ENCODE data around the gene SLC39A7. TPM values are rescaled to one million over a fixed set of nuclear protein-coding genes. Genes with fewer than 3 reads are reported as not detected.

SLC39A7 gene
- total RNA-seq, 1 experiment from 2014 or later = 44.8 TPM

DNA sequence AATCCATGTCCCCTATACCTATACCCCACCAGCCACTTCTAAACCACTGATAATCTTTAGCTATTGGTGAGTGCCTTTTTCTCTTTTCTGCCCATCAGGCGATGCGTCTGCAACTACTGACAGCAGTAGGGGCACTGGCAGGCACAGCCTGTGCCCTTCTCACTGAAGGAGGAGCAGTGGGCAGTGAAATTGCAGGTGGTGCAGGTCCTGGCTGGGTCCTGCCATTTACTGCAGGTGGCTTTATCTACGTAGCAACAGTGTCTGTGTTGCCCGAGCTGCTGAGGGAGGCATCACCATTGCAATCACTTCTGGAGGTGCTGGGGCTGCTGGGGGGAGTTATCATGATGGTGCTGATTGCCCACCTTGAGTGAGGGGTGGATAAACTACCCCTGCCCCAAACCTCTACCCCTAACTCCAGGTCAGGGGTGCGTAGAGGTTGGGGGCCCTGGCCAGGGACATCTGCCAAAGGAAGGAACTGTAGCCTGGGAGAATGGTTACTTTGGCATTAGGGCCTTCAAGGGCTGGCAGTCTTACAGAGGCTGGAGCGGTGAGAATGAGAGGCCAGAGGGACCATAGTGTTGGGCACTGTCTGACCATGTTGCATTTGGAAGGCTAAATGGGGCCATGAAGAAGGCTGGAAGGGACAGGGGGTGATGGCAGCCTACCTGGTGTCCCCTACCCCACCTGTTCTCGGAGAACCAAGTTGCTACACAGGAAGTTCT is 2.9 kb downstream of the SLC39A7 start:
- no peak for DNase-seq (ENCODE audit: extremely low read depth, low read depth)

DNA sequence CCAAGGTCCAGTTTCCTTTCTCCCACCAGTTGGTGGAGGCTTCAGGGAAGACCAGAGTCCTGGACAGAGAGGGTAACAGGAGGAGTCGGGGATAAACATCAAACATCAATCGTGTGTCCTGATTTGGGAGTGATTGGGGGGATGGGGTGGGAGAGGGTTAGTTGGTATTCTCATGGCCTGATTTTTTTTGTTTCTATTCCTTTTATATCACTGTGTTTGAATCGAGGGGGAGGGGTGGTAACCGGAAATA is 3.4 kb downstream of the SLC39A7 start:
- no peak for DNase-seq (ENCODE audit: extremely low read depth, low read depth)

DNA sequence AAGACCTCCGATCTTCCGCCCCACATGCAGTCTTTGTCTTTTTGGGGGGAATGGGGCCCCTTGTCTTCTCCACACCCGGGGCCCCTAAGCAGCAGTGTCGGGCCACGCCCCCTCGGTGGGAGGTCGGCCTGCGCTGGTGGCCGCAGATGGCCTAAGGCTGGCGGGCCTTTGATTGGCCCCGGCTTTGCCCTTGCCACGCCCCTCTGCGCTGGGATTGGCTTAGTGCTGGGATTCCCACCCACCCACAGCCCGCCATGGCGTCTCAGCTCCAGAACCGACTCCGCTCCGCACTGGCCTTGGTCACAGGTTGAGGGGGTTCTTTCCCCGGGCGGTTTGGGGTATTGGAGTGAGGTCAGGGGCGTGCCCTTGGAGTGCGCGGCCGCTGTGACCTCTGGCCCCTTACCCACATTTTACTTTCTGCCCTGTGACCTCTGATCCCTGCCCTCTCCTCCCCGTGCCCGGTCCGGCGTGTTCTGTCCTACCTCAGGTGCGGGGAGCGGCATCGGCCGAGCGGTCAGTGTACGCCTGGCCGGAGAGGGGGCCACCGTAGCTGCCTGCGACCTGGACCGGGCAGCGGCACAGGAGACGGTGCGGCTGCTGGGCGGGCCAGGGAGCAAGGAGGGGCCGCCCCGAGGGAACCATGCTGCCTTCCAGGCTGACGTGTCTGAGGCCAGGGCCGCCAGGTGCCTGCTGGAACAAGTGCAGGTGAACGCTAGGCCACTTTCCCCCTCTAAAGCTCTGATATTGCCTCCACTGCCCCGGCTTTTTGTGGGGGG is 3.9 kb downstream of the SLC39A7 start, which contains the start of gene HSD17B8:
Gene HSD17B8 (plus strand): TSS at position 241 of the 776 bp plus-strand sequence. CDS start 14 bp downstream, at position 255.
- peak; percentile 86 for DNase-seq (ENCODE audit: extremely low read depth, low read depth)

DNA sequence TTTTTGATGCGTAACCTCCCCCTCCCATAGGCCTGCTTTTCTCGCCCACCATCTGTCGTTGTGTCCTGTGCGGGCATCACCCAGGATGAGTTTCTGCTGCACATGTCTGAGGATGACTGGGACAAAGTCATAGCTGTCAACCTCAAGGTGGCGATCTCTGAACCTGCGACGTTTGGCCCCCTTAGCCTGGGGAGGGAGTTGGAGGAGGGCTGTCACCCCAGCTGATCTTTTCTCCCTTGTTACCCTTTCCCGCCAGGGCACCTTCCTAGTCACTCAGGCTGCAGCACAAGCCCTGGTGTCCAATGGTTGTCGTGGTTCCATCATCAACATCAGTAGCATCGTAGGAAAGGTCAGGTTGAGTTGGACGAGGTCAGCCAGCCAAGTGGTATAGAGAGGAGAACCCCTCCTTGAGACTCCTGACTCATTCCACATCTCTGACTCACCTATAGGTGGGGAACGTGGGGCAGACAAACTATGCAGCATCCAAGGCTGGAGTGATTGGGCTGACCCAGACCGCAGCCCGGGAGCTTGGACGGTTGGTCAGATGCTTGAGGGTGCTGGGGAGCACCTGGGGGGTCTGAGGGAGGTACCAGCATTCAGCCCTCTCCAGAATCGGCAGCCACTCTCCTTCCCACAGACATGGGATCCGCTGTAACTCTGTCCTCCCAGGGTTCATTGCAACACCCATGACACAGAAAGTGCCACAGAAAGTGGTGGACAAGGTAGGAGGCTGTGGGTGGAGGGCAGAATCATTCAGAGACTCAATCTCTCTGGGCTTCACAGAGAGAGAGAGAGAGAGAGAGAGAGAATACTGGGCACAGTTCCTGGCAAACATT is 4.7 kb downstream of the SLC39A7 start:
- DNase-seq (ENCODE audit: extremely low read depth, low read depth) = no peak

GRCh38 chr6:33206027-33206863 is 5.6 kb downstream of the SLC39A7 start:
- no peak for DNase-seq (ENCODE audit: extremely low read depth, low read depth)

GRCh38 chr6:33206864-33207551 is 6.3 kb downstream of the SLC39A7 start:
- DNase-seq (ENCODE audit: extremely low read depth, low read depth) = no peak

DNA sequence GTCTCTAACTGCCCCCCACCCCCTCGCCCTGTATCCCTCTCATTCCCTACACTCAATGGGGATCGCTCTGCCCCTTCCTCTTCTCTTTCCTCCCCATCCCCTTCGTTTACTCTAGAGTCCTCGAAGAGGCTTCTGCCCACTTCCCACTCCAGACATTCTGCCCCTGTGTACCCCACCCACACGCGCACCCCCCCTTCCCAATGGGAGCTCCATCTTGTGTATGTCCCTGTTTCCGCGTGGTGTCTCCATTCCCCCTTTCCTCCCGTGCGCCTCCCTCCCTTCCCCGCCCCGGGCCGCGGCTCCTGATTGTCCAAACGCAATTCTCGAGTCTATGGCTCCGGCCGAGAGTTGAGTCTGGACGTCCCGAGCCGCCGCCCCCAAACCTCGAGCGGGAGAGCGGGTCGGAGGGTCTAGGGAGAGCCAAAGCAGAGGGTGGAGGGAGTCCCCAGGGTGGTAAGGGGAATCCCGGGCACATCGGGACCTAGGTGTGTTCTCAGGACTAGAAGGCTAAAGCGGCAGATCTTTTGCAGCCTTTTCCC is 7.0 kb downstream of the SLC39A7 start:
- DNase-seq (ENCODE audit: extremely low read depth, low read depth) = no peak

DNA sequence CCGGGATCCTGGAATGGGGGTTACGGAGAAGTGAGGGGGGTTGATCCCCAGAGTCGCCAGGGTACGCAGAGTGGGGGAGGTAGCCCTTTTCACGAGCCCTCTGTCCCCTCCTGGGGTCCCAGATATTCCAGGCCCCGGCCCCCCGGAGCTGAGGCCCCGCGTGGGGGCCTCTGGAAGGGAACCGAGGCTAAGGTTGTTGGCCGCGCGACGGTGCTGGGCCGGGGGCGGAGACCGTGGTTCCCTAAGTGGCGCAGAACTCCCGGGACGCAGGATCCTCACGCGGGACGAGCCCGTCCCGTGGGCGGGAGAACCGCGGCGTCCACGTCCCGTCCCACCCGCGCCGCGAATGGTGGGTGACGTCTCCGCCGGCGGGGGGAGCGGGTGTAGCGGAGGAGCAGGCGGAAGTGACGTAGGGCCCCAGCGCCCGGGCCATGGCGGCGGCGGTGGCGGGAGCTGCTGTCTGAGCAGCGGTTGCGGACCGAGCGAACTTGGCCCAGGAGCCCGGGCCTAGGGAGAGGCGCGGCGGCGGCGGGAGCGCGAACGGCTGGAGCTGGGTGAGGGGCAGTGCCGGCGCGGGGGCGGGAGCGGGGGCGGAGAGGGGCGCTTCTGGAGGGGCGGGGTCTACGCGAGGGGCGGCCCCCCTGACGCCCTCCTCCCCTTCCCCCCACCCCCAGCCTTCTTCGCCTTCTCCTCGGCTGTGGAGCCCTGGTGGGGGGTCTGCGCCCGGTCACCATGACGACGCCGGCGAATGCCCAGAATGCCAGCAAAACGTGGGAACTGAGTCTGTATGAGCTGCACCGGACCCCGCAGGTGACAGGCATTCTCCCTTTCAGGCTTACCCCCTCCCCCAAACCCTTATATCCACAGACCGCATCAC is 7.7 kb downstream of the SLC39A7 start, which contains the start of gene RING1:
Gene RING1 (plus strand): TSS at position 410 of the 877 bp plus-strand sequence. CDS start 323 bp downstream, at position 733.
- DNase-seq (ENCODE audit: extremely low read depth, low read depth) = peak; percentile 30

DNA sequence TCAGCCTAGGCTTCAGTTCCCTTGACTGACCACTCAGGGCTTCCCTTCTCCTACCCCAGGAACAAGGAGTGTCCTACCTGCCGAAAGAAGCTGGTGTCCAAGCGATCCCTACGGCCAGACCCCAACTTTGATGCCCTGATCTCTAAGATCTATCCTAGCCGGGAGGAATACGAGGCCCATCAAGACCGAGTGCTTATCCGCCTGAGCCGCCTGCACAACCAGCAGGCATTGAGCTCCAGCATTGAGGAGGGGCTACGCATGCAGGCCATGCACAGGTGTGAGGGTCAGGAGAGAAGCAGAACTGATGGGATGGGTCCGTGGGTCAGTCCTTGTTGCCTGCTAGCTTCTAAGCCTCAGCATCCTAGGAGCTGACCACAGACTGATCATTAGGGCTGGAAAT is 9.2 kb downstream of the SLC39A7 start:
- DNase-seq (ENCODE audit: extremely low read depth, low read depth) = no peak

GRCh38 chr6:33211136-33211535 is 10.5 kb downstream of the SLC39A7 start:
- no peak for DNase-seq (ENCODE audit: extremely low read depth, low read depth)

DNA sequence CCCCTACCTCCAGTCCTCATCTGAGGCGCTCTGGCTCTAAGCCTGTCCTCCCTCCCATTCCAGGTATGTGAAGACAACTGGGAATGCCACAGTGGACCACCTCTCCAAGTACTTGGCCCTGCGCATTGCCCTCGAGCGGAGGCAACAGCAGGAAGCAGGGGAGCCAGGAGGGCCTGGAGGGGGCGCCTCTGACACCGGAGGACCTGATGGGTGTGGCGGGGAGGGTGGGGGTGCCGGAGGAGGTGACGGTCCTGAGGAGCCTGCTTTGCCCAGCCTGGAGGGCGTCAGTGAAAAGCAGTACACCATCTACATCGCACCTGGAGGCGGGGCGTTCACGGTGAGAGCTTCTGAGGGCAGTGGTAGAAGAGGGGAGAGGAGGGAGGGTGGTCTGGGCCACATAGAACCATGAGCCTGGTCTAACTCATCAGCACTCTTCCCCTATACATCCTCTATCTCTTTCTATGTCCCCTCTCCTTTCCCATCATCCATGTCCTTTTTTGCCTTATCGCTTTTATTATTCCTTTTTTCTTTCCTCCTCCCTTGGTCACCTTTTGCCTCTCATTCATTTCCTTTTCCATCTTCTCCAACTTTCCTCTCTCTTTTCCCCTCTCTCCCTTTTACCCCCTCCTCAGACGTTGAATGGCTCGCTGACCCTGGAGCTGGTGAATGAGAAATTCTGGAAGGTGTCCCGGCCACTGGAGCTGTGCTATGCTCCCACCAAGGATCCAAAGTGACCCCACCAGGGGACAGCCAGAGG is 11.2 kb downstream of the SLC39A7 start:
- DNase-seq (ENCODE audit: extremely low read depth, low read depth) = no peak

- DNase-seq (ENCODE audit: extremely low read depth, low read depth) = no peak
These were observed 12.1 kb downstream of the SLC39A7 start for GRCh38 chr6:33212857-33213165.

DNA sequence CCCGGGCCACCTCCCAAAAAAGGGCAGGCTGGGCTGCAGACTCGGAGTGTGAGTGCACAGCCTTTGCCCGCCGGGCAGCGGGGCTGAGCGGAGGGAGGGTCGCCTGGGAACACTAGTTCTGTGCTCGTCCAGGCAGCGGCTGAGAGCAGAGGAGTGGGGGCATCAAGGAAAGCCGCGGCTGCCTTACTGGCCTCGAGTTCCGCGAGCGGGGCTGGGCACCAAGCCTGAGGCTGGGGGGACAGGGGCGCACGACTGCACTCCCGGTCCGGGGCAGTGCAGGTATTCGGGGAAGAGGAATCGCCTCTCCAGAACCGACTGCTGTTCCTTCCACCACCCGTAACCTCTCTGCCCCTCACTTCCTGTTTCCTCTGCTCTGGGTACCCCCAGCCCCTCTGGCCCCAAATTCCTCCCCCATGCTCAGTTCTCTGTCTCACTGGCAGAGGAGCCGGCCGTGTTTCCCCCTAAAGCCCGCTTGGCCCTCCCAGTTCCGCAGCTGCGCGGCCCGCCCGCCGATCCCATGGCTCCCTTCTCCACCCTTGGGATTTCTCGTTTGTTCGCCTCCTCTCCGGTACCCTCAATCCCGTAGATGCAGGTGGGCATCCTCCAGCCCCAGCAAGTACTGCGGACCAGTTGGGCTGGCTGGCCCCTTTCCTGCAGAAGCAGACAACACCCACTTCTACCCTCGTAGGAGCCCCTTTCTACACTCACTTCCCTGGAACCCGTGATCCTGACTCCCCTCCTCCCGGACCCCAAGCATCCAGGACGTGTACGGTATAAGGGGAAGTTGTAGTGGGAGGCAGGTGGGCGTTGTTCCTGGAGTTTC is 12.7 kb downstream of the SLC39A7 start:
- no peak for DNase-seq (ENCODE audit: extremely low read depth, low read depth)

- no peak for DNase-seq (ENCODE audit: extremely low read depth, low read depth)
These were observed 13.3 kb downstream of the SLC39A7 start for GRCh38 chr6:33213989-33214335.

GRCh38 chr6:33215271-33216116 is 14.8 kb downstream of the SLC39A7 start:
- DNase-seq (ENCODE audit: extremely low read depth, low read depth) = no peak

- DNase-seq (ENCODE audit: extremely low read depth, low read depth) = no peak
These were observed 15.5 kb downstream of the SLC39A7 start for GRCh38 chr6:33216117-33216649.
